ENCODE data around the gene IL24.

DNA sequence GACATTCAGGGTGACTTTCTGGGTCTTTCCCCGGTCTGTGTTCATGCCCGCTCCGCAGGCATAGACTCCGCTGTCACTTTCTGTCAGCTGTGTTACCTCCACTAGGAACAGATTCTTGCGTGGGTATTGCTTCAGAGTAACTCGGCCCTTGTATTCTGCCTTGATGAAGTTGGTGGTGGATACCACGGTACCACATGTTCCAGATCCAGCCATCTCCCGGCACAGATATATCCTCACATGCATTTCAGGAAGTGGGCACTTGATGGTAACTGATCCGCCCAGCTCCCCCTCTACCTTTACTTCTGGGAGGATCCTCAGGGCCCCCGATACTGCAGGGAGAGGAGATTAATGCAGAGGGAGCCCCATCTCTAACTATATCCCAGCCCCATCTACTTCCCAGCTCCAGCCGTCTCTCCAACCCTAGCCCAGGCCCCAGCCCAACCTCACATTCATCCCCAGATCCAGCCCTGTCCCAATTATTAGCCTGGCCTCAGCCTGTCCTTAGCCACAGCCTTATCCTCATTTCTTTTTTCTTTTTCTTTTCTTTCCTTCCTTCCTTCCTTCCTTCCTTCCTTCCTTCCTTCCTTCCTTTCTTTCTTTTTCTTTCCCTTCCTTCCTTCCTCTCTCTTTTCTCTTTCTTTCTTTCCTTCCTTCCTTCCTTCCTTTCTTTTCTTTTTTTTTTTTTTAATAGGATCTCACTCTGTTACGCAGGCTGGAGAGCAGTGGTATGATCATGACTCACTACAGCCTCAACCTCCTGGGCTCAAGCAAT lies 16.7 kb downstream of the IL24 start:
- TF ChIP-seq, protein P1, sequence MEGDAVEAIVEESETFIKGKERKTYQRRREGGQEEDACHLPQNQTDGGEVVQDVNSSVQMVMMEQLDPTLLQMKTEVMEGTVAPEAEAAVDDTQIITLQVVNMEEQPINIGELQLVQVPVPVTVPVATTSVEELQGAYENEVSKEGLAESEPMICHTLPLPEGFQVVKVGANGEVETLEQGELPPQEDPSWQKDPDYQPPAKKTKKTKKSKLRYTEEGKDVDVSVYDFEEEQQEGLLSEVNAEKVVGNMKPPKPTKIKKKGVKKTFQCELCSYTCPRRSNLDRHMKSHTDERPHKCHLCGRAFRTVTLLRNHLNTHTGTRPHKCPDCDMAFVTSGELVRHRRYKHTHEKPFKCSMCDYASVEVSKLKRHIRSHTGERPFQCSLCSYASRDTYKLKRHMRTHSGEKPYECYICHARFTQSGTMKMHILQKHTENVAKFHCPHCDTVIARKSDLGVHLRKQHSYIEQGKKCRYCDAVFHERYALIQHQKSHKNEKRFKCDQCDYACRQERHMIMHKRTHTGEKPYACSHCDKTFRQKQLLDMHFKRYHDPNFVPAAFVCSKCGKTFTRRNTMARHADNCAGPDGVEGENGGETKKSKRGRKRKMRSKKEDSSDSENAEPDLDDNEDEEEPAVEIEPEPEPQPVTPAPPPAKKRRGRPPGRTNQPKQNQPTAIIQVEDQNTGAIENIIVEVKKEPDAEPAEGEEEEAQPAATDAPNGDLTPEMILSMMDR (conservative IDR thresholded peaks at IDR 0.05) = no peak
- no peak for TF ChIP-seq ZFX (IDR thresholded peaks at IDR 0.05)
